Sigmoid colon (tissue), 3 donors: ENCODE results near the gene PCSK5.

Source experiments
- CTCF ChIP-seq, 4 experiments: fragments of 450-650 bp in 3 of 4; fragments of 200-600 bp in 1 of 4; IDR thresholded peaks; one replicate each; pipeline ENCODE4 v1.5.1; 2016 to 2019; ENCODE audit warnings: antibody characterized with exemption in 4 of 4, mild to moderate bottlenecking in 3 of 4, moderate library complexity in 2 of 4
- POLR2A ChIP-seq, 2 donors: fragments of 450-650 bp; IDR thresholded peaks; one replicate each; pipeline ENCODE4 v1.6.1; 2016; ENCODE audit warnings: antibody characterized with exemption in 2 of 2, mild to moderate bottlenecking in 2 of 2, moderate library complexity in 2 of 2

GRCh38 chr9:76185432-76185831, 295.0 kb downstream of the PCSK5 start:
- TF ChIP-seq POLR2A (IDR thresholded peaks at IDR 0.05) (no peak), CTCF (IDR thresholded peaks at IDR 0.05) (no peak)
